Metanephros (tissue), 2 donors: ENCODE results near the gene CYP4F2. TPM values are rescaled to one million over a fixed set of nuclear protein-coding genes. Genes with fewer than 3 reads are reported as not detected.

Experiments used
- small RNA-seq: library from RNA; depleted of rRNA; stranded (forward); fragments of <200 nt; gene quantifications from one replicate; pipeline ENCODE3, GENCODE V24; 2014; ENCODE audit warnings: low replicate concordance
- total RNA-seq: library from RNA; depleted of rRNA; stranded (reverse); fragments of >200 nt; gene quantifications from one replicate; pipeline ENCODE4 v1.2.3, GENCODE V29; 2014

Gene CYP4F2, protein sequence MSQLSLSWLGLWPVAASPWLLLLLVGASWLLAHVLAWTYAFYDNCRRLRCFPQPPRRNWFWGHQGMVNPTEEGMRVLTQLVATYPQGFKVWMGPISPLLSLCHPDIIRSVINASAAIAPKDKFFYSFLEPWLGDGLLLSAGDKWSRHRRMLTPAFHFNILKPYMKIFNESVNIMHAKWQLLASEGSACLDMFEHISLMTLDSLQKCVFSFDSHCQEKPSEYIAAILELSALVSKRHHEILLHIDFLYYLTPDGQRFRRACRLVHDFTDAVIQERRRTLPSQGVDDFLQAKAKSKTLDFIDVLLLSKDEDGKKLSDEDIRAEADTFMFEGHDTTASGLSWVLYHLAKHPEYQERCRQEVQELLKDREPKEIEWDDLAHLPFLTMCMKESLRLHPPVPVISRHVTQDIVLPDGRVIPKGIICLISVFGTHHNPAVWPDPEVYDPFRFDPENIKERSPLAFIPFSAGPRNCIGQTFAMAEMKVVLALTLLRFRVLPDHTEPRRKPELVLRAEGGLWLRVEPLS
- not detected for total RNA-seq

DNA sequence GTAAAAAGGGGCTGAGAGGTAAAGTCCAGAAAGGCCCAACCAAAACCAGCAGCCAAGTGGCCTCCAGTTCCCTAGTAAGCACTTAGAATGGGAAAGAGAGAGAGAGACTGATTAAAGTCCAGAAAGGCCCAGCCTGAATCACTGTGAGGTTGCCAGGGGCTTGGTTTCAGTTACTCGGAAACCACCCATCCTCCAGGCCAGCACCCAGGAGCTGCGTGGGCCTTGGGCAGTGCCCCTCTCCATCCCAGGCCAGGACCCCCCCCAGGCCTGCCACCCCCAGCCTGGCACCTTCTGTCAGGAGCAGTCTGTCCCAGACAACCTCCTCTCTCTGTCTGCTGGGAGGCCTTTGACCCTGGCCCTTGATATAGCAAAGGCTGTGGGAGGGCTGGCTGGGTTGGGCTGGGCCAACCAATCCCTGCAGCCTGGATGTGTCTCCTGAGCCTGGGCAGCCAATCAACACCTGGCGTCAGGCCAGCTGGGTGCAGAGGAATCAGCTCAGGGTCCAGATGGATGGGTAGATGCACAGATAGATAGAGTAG lies at the start of gene CYP4F2:
CYP4F2 (minus strand) TSS at position 337 of the 539 bp plus-strand sequence. CDS start 463 bp downstream, outside the sequence.

DNA sequence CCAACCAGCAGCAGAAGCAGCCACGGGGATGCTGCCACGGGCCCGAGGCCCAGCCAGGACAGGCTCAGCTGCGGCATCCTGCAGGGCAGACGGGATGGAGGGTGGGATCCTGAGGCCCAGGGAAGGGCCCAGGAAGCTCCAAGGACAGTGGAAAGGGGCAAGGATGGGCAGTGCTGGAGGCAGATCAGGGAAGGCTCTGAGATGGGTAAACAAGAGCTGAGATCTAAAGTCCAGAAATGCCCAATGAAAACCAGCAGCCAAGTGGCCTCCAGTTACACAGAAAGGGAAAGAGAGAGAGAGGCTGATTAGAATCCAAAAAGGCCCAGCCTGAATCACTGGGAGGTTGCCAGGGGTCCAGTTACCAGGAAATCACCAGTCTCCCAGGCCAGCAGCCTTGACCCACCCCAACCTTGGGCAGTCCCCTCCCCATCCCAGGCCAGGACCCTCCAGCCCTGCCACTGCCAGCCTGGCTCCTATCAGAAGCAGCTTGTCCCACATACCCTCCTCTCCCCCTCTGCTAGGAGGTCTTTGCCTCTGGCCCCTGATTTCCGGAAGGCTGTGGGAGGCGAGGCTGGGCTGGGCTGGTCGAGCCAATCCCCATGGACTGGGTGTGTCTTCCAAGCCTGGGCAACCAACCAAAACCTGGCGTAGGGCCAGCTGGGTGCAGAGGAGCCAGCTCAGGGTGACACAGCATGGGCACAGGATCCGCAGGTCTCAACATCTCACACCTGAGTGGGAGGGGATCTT lies 36.6 kb upstream of the CYP4F2 start, which contains the start of gene CYP4F11:
CYP4F11 (minus strand) TSS at position 198 of the 747 bp plus-strand sequence; CDS start at position 77, 121 bp downstream.

Small RNAs within 50 kb of the gene (small RNA-seq; reads per million reads assigned to genes)
- gene CYP4F36P: not detected

Other genes starting within 250 kb of the CYP4F2 start
- 4.1 TPM for gene CYP4F12, start 225.0 kb downstream of the CYP4F2 start, total RNA-seq
- not detected for gene OR10H2, start 170.1 kb downstream of the CYP4F2 start, total RNA-seq
- gene OR10H3, start 160.1 kb downstream of the CYP4F2 start, total RNA-seq: not detected
- not detected for gene OR10H5, start 110.4 kb downstream of the CYP4F2 start, total RNA-seq
- not detected for gene OR10H1, start 82.4 kb downstream of the CYP4F2 start, total RNA-seq
- gene CYP4F11, start 36.5 kb upstream of the CYP4F2 start, total RNA-seq: not detected
- not detected for gene OR10H4, start 50.9 kb upstream of the CYP4F2 start, total RNA-seq
- gene TPM4, start 178.4 kb upstream of the CYP4F2 start, total RNA-seq: 341 TPM
- 59.8 TPM for gene RAB8A, start 213.8 kb upstream of the CYP4F2 start, total RNA-seq
- gene HSH2D, start 245.6 kb upstream of the CYP4F2 start, total RNA-seq: 2.6 TPM